ENCODE results near the gene KLHL24. TPM values are rescaled to one million over a fixed set of nuclear protein-coding genes. Genes with fewer than 3 reads are reported as not detected.
"Not testable (repeated sequence)": the region's sequence is repeated elsewhere in the genome, so short reads cannot be mapped to it uniquely, and the experiment has no call there.

The KLHL24 gene
- total RNA-seq, 1 donor: 56.0 TPM

DNA sequence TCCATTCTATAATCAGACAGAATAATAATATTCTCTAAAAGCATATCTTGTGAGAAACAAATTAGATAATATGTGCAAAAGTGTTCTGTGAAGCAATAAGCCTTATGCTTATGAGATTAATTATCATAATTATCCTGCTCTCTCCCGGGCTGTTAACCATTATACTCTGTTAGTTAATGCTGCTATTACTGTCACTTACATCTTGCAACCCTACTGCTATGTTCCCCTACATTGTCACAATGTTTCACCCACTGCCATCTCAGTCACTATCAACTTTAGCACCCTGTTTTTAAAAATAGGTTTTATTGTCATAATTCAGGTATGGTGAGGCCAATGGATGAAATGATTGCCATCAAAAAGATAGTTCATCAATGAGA, 15.2 kb upstream of the KLHL24 start:
- no peak overlapping the region for H3K4me3 ChIP-seq (ENCODE audit: low read depth, low read length)
- DNase-seq (ENCODE audit: low read depth): no peak
- TF ChIP-seq, protein P1, sequence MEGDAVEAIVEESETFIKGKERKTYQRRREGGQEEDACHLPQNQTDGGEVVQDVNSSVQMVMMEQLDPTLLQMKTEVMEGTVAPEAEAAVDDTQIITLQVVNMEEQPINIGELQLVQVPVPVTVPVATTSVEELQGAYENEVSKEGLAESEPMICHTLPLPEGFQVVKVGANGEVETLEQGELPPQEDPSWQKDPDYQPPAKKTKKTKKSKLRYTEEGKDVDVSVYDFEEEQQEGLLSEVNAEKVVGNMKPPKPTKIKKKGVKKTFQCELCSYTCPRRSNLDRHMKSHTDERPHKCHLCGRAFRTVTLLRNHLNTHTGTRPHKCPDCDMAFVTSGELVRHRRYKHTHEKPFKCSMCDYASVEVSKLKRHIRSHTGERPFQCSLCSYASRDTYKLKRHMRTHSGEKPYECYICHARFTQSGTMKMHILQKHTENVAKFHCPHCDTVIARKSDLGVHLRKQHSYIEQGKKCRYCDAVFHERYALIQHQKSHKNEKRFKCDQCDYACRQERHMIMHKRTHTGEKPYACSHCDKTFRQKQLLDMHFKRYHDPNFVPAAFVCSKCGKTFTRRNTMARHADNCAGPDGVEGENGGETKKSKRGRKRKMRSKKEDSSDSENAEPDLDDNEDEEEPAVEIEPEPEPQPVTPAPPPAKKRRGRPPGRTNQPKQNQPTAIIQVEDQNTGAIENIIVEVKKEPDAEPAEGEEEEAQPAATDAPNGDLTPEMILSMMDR (IDR thresholded peaks at IDR 0.05; ENCODE audit: insufficient read depth, low read length): no peak

DNA sequence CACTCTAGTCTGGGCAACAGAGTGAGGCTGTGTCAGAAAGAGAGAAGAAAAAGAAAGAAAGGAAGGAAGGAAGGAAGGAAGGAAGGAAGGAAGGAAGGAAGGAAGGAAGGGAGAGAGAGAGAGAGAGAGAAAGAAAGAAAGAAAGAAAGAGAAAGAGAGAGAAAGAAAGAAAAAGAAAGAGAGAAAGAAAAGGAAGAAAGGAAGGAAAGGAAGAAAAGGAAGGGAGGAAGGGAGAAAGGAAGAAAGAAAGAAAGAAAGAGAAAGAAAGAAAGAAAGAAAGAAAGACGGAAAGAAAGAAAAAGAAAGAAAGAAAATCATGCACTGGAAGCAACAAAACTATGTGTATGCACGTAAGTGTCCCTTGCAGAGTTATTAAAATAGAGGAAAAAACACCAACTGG, 12.9 kb upstream of the KLHL24 start:
- H3K4me3 ChIP-seq (ENCODE audit: low read depth, low read length); DNase-seq (ENCODE audit: low read depth): not testable (repeated sequence)

DNA sequence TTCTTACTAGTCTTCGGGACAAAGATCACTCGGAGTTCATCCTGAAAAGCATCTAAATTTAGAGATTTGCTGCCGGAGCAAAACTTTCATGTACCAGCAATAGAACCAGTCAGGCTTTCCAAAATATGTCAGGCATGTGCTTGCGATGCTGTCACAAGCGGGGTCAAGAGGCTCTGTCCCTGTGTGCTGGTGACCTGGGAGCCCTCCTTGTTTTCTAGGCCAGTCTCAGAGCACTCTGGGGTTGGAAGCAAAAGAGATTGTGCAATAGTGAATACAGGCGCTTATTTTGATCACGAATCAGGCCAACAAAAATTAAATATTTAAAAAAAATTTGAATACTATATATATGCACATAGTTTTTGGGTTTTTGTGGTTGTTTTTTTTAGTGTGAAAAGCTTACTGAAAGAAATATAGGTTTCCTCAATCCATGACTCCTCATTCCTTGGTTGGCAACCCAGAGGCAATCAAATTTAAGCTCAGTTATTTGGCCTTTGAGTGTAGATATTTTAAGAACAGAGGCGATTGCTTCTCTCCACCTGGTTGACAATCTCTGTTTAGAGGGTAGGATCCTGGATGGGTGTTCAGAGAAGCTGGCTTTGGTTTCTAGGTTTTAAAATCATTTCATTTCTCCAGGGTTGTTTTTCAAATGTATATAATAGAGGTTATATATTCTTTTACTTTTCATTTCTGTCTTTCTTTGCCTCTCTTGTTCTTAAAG, 8.4 kb upstream of the KLHL24 start:
- H3K4me3 ChIP-seq (ENCODE audit: low read depth, low read length): no peak overlapping the region
- TF ChIP-seq, protein P1 (IDR thresholded peaks at IDR 0.05; ENCODE audit: insufficient read depth, low read length): no peak
- no peak for DNase-seq (ENCODE audit: low read depth)

DNA sequence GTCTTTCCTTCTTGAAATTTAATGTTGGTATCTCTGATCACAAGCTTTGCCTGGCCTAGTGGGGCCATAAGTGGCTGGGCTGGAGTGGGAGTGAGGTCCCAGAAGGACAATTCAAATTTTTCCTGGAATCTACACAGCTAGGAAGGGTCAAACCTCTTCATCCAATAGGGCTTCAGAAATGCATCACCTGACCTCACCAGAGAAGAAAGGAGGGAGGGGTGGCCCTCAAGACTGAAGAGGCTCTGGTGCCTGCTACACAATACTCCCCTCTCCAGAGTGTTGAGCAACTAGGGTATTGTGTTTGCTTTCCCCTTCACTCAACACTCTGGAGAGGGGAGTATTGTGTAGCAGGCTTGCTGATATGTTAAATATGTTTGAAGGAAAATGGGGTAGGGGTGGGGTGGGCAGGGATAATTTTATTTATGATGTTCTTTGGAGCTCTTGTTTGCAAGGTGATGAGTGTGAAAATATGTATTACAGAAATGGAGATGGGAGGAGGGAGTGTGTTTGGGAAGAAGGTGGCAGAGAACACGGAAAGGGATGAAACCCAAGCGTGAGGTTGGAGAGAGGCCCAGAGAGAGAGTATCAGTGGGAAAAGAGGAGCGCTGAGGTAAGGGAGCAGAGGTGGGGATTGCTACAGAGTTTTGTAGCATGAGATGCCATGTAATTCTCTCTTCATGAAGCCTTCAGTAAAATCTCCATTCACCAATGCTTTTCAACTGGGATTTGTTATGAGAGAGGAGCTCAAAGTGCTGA, 5.7 kb upstream of the KLHL24 start:
- H3K4me3 ChIP-seq (ENCODE audit: low read depth, low read length): no peak overlapping the region
- DNase-seq (ENCODE audit: low read depth): no peak
- TF ChIP-seq, protein P1 (IDR thresholded peaks at IDR 0.05; ENCODE audit: insufficient read depth, low read length): no peak

DNA sequence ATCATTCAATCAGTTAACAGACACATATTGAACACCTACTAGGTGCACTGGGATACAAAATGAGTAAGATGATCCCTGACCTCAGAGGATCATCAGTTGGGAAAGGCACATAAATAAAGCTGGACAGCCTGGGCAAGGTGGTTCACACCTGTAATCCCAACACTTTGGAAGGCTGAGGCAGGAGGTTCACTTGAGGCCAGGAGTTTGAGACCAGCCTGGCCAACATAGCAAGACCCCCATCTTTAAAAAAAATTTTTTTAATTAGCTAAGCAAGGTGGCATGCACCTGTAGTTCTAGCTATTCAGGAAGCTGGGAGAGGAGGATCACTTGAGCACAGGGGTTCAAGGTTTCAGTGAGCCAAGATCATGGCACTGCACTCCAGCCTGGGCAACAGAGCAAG, 3.7 kb upstream of the KLHL24 start:
- DNase-seq (ENCODE audit: low read depth): no peak
- TF ChIP-seq, protein P1 (IDR thresholded peaks at IDR 0.05; ENCODE audit: insufficient read depth, low read length): no peak
- H3K4me3 ChIP-seq (ENCODE audit: low read depth, low read length): no peak overlapping the region

DNA sequence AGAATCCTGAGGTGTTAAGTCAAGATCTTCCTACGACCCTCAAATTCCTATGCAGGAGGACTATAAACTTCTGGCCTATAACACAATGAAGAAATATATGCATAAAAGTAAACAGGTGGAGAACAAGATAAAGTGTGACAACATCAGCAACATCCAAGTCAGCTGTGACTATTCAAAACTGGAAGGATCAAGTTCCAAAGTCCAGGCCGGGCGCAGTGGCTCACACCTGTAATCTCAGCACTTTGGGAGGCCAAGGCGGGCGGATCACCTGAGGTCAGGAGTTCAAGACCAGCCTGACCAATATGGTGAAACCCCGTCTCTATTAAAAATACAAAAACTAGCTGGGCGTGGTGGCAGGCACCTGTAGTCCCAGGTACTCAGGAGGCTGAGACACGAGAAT, 2.7 kb upstream of the KLHL24 start:
- not testable (repeated sequence) for H3K4me3 ChIP-seq (ENCODE audit: low read depth, low read length); DNase-seq (ENCODE audit: low read depth)

DNA sequence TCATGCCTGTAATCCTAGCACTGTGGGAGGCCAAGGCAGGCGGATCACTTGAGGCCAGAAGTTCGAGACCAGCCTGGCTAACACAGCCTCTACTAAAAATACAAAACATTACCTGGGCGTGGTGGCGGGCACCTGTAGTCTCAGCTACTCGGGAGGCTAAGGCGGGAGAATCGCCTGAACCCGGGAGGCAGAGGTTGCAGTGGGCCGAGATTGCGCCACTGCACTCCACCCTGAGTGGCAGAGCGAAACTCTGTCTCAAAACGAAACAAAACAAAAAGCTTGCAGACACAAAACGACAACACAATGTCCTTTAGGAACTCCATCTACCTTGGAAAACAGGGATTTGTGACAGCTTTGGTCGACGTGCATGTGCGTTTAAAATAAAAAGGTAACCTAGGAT, 716 bp upstream of the KLHL24 start:
- TF ChIP-seq, protein P1 (IDR thresholded peaks at IDR 0.05; ENCODE audit: insufficient read depth, low read length): no peak
- DNase-seq (ENCODE audit: low read depth): no peak
- no peak overlapping the region for H3K4me3 ChIP-seq (ENCODE audit: low read depth, low read length)

DNA sequence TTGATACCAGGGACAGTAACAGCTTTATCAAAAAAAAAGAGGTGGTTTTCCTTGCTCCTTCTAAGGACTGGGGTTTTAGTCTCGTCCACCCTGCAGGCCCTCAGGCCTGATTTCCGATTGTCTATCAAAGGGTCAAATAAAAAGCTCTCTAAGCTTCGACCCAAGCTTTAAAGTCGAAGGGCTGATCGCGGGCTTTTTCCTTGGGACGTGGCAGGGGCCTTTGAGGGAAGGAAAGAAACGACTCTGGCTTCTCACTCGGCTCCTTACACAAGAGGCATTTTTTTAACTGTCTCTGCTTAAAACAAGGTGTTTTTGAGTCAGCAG, 354 bp upstream of the KLHL24 start:
- H3K4me3 ChIP-seq (ENCODE audit: low read depth, low read length): peak overlapping the region; percentile 86
- no peak for DNase-seq (ENCODE audit: low read depth)
- TF ChIP-seq, protein P1 (IDR thresholded peaks at IDR 0.05; ENCODE audit: insufficient read depth, low read length): no peak

Measured in fibroblast of the aortic adventitia (primary cell).